Activated B cell treated with CpG ODN at 0.5 μM for 24 hours (primary cell): ENCODE results near the gene CCDC12. TPM values are rescaled to one million over a fixed set of nuclear protein-coding genes. Genes with fewer than 3 reads are reported as not detected.

Experiments used
- ATAC-seq: fragments of 200-7000 bp; cut with Tn5 transposase; one replicate; pipeline ENCODE4 v1.10.0; 2021; ENCODE audit warnings: low read depth, mild to moderate bottlenecking, moderate library complexity
- CTCF ChIA-PET: fragments of 350-600 bp; sonication (Branson Sonifier 250); formaldehyde crosslinking; loops from one replicate; lab custom pipeline; 2021; ENCODE audit warnings: antibody characterized with exemption; lab: Charles Lee
- POLR2A ChIA-PET: fragments of 350-600 bp; sonication (Branson Sonifier 250); formaldehyde crosslinking; loops from one replicate; lab custom pipeline; 2021; ENCODE audit warnings: antibody characterized with exemption; lab: Charles Lee
- DNase-seq: peaks from one replicate; pipeline ENCODE4 v3.0.0; 2022
- H3K27ac Mint-ChIP-seq: one replicate; pipeline ENCODE4 v1.8.0; 2020; ENCODE audit warnings: mixed read lengths
- H3K27me3 Mint-ChIP-seq: one replicate; pipeline ENCODE4 v1.8.0; 2021; ENCODE audit warnings: mixed read lengths
- H3K36me3 Mint-ChIP-seq: one replicate; pipeline ENCODE4 v1.8.0; 2021; ENCODE audit warnings: low read depth, mixed read lengths
- H3K4me1 Mint-ChIP-seq: one replicate; pipeline ENCODE4 v1.8.0; 2021; ENCODE audit warnings: mixed read lengths
- H3K4me3 Mint-ChIP-seq: one replicate; pipeline ENCODE4 v1.8.0; 2020; ENCODE audit warnings: mild to moderate bottlenecking, mixed read lengths
- H3K9me3 Mint-ChIP-seq: one replicate; pipeline ENCODE4 v1.8.0; 2020; ENCODE audit warnings: mixed read lengths
- intact Hi-C: fragments of 100-400 bp; cut with micrococcal nuclease; formaldehyde crosslinking; loops from one replicate; pipeline ENCODE4 v1.15.1; 2024
- total RNA-seq: library from RNA; stranded (reverse); gene quantifications from 2 replicates; pipeline ENCODE4 v1.2.3, GENCODE V29; 2022
- TF ChIP-seq, protein P1 (sequence below): fragments of 200-600 bp; IDR thresholded peaks from one replicate; pipeline ENCODE4 v1.8.0; 2022; ENCODE audit warnings: antibody characterized with exemption, mild to moderate bottlenecking

CCDC12 gene
- total RNA-seq, 1 donor from 2014 or later, result 98.4 TPM

DNA sequence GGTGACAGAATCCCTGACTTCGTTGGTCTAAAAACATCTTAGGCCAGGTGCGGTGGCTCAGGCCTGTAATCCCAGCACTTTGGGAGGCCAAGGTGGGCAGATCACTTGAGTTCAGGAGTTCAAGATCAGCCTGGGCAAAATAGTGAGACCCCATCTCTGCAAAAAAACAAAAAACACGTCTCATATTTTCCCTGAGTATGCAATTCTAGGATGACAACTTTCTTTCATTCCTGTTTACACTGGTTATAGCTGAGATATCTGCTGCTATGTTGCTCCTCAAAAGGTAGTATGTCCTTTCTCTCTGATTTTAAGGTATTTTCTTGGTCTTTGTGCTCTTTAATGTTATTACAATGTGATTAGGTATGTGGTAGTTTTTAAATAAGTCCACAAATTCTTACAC lies 59.7 kb downstream of the CCDC12 start:
- TF ChIP-seq, protein P1, sequence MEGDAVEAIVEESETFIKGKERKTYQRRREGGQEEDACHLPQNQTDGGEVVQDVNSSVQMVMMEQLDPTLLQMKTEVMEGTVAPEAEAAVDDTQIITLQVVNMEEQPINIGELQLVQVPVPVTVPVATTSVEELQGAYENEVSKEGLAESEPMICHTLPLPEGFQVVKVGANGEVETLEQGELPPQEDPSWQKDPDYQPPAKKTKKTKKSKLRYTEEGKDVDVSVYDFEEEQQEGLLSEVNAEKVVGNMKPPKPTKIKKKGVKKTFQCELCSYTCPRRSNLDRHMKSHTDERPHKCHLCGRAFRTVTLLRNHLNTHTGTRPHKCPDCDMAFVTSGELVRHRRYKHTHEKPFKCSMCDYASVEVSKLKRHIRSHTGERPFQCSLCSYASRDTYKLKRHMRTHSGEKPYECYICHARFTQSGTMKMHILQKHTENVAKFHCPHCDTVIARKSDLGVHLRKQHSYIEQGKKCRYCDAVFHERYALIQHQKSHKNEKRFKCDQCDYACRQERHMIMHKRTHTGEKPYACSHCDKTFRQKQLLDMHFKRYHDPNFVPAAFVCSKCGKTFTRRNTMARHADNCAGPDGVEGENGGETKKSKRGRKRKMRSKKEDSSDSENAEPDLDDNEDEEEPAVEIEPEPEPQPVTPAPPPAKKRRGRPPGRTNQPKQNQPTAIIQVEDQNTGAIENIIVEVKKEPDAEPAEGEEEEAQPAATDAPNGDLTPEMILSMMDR, result no peak
- H3K9me3 Mint-ChIP-seq, result no peaks in the 10 kb centered on the region
- no peak overlapping the region for H3K4me3 Mint-ChIP-seq
- DNase-seq, result no peak
- intact Hi-C loops, result no loop called here
- ChIA-PET POLR2A (interaction anchor here (0.5 kb wide), 1 partner anchor 247 kb away, joined by 4 read pairs; the partner anchor contains the start of gene SETD2), CTCF (no interaction called here)
- H3K27me3 Mint-ChIP-seq, result no peaks in the 10 kb centered on the region
- no peak overlapping the region for H3K27ac Mint-ChIP-seq
- no peak for ATAC-seq
- H3K4me1 Mint-ChIP-seq, result no peaks in the 10 kb centered on the region
- H3K36me3 Mint-ChIP-seq, result peaks cover 60% of the 10 kb centered on the region

DNA sequence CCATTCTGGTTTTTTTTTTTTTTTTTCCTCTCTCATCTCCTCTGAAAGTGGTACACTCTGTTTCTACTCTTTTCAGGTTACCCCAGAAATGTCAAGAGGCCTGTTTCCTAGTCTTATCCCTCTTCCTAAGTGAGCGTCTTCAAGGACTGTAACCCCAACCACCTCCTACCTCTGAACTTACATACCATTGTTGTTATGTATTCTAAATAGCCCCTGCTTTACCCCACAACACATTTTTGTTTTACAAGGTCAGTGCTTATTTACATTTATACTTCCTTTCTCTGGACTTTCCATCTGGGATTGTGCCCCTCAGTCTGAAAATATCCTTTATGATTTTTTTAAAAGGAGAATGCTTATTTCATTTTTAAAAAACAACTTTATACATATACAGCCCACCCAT lies 60.3 kb downstream of the CCDC12 start:
- H3K36me3 Mint-ChIP-seq, result peaks cover 56% of the 10 kb centered on the region
- intact Hi-C loops, result no loop called here
- H3K27ac Mint-ChIP-seq, result peak overlapping the region; percentile 53
- no peaks in the 10 kb centered on the region for H3K27me3 Mint-ChIP-seq
- CTCF ChIA-PET, result no interaction called here
- POLR2A ChIA-PET, result interaction anchor here (0.5 kb wide), 1 partner anchor 248 kb away, joined by 4 read pairs; the partner anchor contains the start of gene SETD2
- no peak overlapping the region for H3K4me3 Mint-ChIP-seq
- no peak for ATAC-seq
- H3K9me3 Mint-ChIP-seq, result no peaks in the 10 kb centered on the region
- no peaks in the 10 kb centered on the region for H3K4me1 Mint-ChIP-seq
- TF ChIP-seq, protein P1, result no peak
- no peak for DNase-seq

DNA sequence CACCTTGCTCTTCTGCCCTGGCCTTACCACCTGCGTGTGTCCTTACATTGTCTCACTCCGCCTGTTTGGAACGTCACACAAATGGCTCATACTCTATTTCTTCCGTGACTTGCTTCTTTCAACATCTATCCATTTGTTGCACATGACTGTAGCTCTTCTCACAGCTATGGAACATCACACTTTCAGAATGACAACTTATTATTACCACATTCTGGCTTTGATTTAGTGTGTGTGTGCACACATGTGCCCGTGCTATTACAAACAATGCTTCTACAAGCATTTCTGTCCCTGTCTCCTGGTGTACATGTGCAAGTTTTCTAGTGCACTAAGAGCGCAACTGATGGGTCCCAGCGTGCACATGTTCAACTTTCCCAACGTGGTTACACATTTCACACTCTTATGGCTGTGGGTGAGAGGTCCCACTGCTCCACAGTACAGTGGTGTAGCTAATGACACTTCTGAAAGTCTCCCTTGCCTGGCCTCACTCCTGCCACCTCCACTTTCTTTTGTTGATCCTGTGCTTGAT lies 61.2 kb downstream of the CCDC12 start:
- CTCF ChIA-PET, result interaction anchor here (0.6 kb wide), 1 partner anchor 401 kb away, joined by 3 read pairs; no protein-coding TSS in a partner anchor
- H3K27ac Mint-ChIP-seq, result no peak overlapping the region
- H3K4me1 Mint-ChIP-seq, result no peaks in the 10 kb centered on the region
- DNase-seq (no peak), ATAC-seq (no peak)
- H3K9me3 Mint-ChIP-seq, result no peaks in the 10 kb centered on the region
- intact Hi-C loops, result no loop called here
- TF ChIP-seq, protein P1, result no peak
- H3K4me3 Mint-ChIP-seq, result no peak overlapping the region
- H3K27me3 Mint-ChIP-seq, result no peaks in the 10 kb centered on the region
- H3K36me3 Mint-ChIP-seq, result peaks cover 48% of the 10 kb centered on the region
- POLR2A ChIA-PET, result no interaction called here

DNA sequence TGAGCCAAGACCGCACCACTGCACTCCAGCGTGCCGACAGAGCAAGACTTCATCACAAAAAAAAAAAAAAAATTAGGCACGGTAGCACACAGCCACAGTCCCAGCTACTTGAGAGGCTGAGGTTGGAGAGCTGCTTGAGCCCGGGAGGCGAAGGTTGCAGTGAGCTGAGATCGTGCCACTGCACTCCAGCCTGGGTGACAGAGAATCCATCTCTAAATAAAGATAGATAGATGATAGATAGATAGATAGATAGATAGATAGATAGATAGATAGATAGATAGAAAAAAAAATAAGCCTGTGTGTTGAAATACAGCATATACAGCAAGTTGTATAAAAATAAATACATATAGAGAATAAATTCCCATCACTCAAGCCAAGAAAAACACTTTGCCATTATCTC lies 61.7 kb downstream of the CCDC12 start:
- POLR2A ChIA-PET, result interaction anchor here (1.2 kb wide), 1 partner anchor 20 kb away, joined by 10 read pairs; no protein-coding TSS in a partner anchor
- H3K27me3 Mint-ChIP-seq, result no peaks in the 10 kb centered on the region
- DNase-seq (no peak), ATAC-seq (no peak)
- TF ChIP-seq, protein P1, result no peak
- no peaks in the 10 kb centered on the region for H3K4me1 Mint-ChIP-seq
- no peak overlapping the region for H3K4me3 Mint-ChIP-seq
- CTCF ChIA-PET, result interaction anchor here (0.6 kb wide), 1 partner anchor 402 kb away, joined by 3 read pairs; no protein-coding TSS in a partner anchor
- peaks cover 43% of the 10 kb centered on the region for H3K36me3 Mint-ChIP-seq
- no peak overlapping the region for H3K27ac Mint-ChIP-seq
- no peaks in the 10 kb centered on the region for H3K9me3 Mint-ChIP-seq
- intact Hi-C loops, result no loop called here

DNA sequence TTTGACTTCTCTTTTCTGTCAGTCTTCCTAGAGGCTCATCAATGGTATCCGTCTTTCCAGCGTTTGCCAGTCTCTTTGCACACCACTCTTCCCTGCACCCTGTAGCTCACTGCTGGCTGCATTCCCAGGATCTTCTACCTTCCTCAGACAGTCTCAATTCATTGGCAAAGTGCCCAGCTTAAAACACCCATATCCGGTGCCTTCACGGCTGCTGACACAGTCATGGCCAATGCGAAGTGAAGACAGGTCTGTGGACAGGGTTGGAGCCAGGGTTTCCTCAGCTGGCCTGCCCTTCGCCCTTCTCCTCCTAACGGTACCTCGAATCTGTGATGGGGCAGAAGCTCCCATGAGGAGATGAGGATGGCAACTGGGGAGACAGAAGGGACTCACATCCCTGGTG lies 62.9 kb downstream of the CCDC12 start:
- Mint-ChIP-seq H3K9me3 (no peaks in the 10 kb centered on the region), H3K4me1 (peaks cover 7% of the 10 kb centered on the region), H3K4me3 (no peak overlapping the region), H3K27ac (no peak overlapping the region), H3K27me3 (no peaks in the 10 kb centered on the region), H3K36me3 (peaks cover 32% of the 10 kb centered on the region)
- TF ChIP-seq, protein P1, result no peak
- POLR2A ChIA-PET, result interaction anchor here (1.2 kb wide), 2 partner anchors 9 to 22 kb away, joined by 3 to 10 read pairs; no protein-coding TSS in a partner anchor
- intact Hi-C loops, result no loop called here
- ATAC-seq, result no peak
- CTCF ChIA-PET, result interaction anchor here (0.6 to 1.3 kb wide), 2 partner anchors 9 to 386 kb away, joined by 3 read pairs; no protein-coding TSS in a partner anchor
- DNase-seq, result no peak
